Bronchial smooth muscle cell (primary cell): ENCODE results near the gene FAM221A. TPM values are rescaled to one million over a fixed set of nuclear protein-coding genes. Genes with fewer than 3 reads are reported as not detected.

Source experiments
- total RNA-seq: library from RNA; depleted of rRNA; stranded (reverse); fragments of >200 nt; gene quantifications from 2 replicates; pipeline ENCODE4 v1.2.1, GENCODE V29; 2014

Gene FAM221A
- total RNA-seq: 0.60 and 0.95 TPM in 2 replicates

GRCh38 chr7:23679898-23680413 is at the start of gene FAM221A:
FAM221A (plus strand) TSS chr7:23680199; CDS start chr7:23680219, 20 bp downstream.

DNA sequence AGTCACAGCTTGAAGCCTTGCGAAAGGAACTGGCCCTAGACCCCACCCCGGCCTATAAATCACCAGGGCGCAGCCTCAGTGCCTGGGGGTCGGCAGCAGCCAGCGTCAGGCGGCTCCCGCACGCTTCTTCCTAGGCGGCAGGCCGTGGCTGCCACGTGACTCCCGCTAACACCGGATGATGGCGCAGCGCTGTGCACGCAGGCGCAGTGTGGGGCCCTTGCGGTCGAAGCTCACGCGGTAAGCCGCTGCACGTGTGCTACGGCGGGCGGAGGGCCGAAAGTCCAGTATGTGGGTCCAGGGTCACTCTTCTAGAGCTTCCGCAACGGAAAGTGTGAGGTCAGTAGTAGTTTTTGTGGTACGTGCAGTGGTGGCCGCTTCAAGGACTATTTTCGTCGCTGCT is 30.0 kb downstream of the FAM221A start, which contains the start of gene STK31:
STK31 (plus strand) TSS at position 220 of the 400 bp plus-strand sequence; CDS start at position 287, 67 bp downstream.

Other genes starting within 250 kb of the FAM221A start
- gene IGF2BP3, start 209.7 kb upstream of the FAM221A start, total RNA-seq: 21.9 and 52.6 TPM in 2 replicates
- 26.4 and 27.3 TPM in 2 replicates for gene TRA2A, start 148.2 kb upstream of the FAM221A start, total RNA-seq
- 4.3 and 8.2 TPM in 2 replicates for gene CCDC126, start 82.8 kb upstream of the FAM221A start, total RNA-seq
- under 0.01 TPM in 1 of 2 replicates, not detected in the other for gene STK31, start 30.0 kb downstream of the FAM221A start, total RNA-seq